BJ (cell line): ENCODE results near the gene SGK1. TPM values are rescaled to one million over a fixed set of nuclear protein-coding genes. Genes with fewer than 3 reads are reported as not detected.

Source experiments
- CTCF ChIA-PET: fragments of 350-600 bp; formaldehyde crosslinking; extraction: SDS; loops from one replicate; lab custom pipeline; 2021; ENCODE audit warnings: antibody characterized with exemption, inconsistent platforms; lab: Yijun Ruan, JAX
- POLR2A ChIA-PET: fragments of 300-600 bp; sonication (Branson Sonifier 250); formaldehyde crosslinking; extraction: SDS; loops from one replicate; lab custom pipeline; 2021; ENCODE audit warnings: antibody characterized with exemption; lab: Charles Lee
- DNase-seq: peaks from one replicate; pipeline ENCODE4 v3.0.0-alpha.2; 2011; ENCODE audit warnings: low read depth
- H3K27me3 ChIP-seq: 2 replicates; pipeline ENCODE4 v1.6.0; 2011; ENCODE audit warnings: low read length; ENCODE audit not compliant: control insufficient read depth, insufficient read depth
- H3K36me3 ChIP-seq: 2 replicates; pipeline ENCODE4 v1.5.1; 2011; ENCODE audit warnings: low read length; ENCODE audit not compliant: control insufficient read depth, insufficient read depth
- H3K4me3 ChIP-seq: 2 replicates; pipeline ENCODE4 v1.5.1; 2011; ENCODE audit warnings: low read depth, mild to moderate bottlenecking, control low read depth, low read length
- CTCF ChIP-seq: IDR thresholded peaks from 2 replicates; pipeline ENCODE4 v1.5.1; 2011; ENCODE audit warnings: low read depth, mild to moderate bottlenecking, control low read depth, inconsistent platforms, low read length, moderate library complexity; ENCODE audit not compliant: insufficient read depth
- polyA plus RNA-seq: library from polyadenylated mRNA; depleted of rRNA; stranded (reverse); fragments of >200 nt; gene quantifications from 2 replicates; pipeline ENCODE4 v1.2.3, GENCODE V29; 2011

SGK1 gene
- polyA plus RNA-seq, 1 experiment, result 179 TPM

GRCh38 chr6:134357022-134357487, 39.1 kb upstream of the SGK1 start:
- POLR2A ChIA-PET, result no interaction called here
- no peak overlapping the region for H3K4me3 ChIP-seq
- H3K36me3 ChIP-seq, result no peaks in the 10 kb centered on the region
- CTCF ChIA-PET, result interaction anchor here (0.9 kb wide), 1 partner anchor 24 kb away, joined by 3 read pairs; no protein-coding TSS in a partner anchor
- DNase-seq, result no peak
- TF ChIP-seq CTCF, result no peak
- H3K27me3 ChIP-seq, result no peaks in the 10 kb centered on the region

- H3K4me3 ChIP-seq, result no peak overlapping the region
- H3K36me3 ChIP-seq, result no peaks in the 10 kb centered on the region
- CTCF ChIA-PET, result interaction anchor here (0.9 kb wide), 1 partner anchor 25 kb away, joined by 3 read pairs; no protein-coding TSS in a partner anchor
- no peak for DNase-seq
- no peak for TF ChIP-seq CTCF
- no peaks in the 10 kb centered on the region for H3K27me3 ChIP-seq
- POLR2A ChIA-PET, result no interaction called here
Measured at GRCh38 chr6:134356405-134356804, 38.5 kb upstream of the SGK1 start.

DNA sequence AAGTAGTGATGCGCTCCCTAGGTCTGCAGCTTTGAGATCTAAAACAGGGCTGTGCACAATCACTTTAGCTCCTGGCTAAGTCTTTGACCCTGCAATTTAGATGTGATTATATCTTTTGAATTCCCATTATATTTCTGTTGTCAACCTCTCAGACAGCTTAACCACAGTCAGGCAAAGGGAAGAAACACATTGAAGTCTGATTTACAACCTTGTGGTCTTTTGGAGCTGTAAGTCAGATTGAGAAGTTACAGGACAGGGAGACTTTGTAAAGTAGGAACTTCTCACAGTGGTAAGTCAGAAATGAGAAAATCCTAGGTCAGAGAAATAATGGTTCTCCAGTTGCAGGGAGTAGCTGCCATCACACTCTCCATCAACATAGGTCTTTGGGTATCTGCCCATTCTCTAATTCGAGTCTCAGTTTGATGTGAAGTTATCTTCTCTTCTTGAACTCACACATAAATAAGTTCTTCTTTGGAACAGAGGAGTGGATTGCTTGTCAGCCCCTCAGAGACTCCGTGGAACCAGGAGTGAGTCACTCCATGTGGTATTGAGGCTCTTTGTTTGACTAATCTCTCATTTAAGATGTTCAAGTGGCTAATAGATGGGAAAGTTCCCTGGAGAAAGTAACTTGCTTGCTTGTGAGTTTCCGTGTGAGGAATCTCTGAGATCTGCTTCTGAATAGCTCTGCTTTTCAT, 35.0 kb upstream of the SGK1 start:
- Histone ChIP-seq H3K36me3 (no peaks in the 10 kb centered on the region), H3K4me3 (no peak overlapping the region), H3K27me3 (no peaks in the 10 kb centered on the region)
- ChIA-PET CTCF (interaction anchor here (1.1 to 1.4 kb wide), 3 partner anchors 19 to 41 kb away, joined by 3 to 4 read pairs (median 3); no protein-coding TSS in a partner anchor), POLR2A (no interaction called here)
- TF ChIP-seq CTCF, result no peak
- peak; percentile 27 for DNase-seq

DNA sequence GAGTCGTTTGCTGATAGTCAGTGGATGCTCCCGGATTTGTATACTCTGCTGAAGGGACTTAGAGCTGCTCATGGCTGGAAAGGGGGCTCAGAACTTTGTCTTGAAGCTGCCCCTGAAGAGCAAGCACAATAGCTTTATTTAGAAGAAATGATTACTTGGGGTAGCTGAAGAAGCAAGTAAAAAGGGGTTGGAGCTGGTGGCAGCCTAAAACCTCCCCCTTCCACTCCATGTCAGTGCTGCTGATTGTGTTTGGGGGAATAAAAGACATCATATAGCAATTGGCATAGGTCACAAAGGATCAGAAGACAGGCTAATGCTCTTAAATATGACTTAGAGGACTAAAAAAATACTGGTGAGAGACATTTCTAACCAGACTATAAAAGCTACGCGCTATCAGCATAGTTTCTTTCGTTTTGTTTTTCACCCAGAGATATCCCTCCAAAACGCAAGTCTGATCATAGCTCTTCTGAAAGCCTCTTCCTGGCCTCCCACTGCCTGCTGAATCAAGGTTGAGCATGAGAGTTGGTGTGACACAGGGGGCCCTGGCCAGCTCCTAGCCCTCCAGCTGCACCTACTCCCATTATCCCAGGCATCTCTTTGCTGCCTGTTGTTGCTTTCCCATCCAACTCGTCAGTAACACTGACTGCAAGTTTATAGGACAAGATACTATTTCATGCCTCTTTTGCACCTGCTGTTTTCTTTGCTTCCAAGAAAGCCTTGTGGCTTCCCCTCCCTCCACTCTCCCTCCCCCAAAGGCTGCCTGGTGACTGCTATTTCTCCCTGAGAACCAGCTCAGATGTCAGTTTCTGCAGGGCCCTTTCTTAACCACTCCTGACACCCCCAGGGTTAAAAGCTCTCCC, 33.9 kb upstream of the SGK1 start:
- H3K4me3 ChIP-seq, result no peak overlapping the region
- CTCF ChIA-PET, result interaction anchor here (0.5 to 1.4 kb wide), 5 partner anchors 13 to 289 kb away, joined by 3 to 4 read pairs (median 3); no protein-coding TSS in a partner anchor
- H3K27me3 ChIP-seq, result no peaks in the 10 kb centered on the region
- DNase-seq, result no peak
- no peak for TF ChIP-seq CTCF
- H3K36me3 ChIP-seq, result no peaks in the 10 kb centered on the region
- POLR2A ChIA-PET, result no interaction called here
